HG02885 (cell line): Measurements from ENCODE around the gene ZG16.
"Not testable (repeated sequence)": the region's sequence is repeated elsewhere in the genome, so short reads cannot be mapped to it uniquely, and the experiment has no call there.

Experiments
- ATAC-seq: cut with Tn5 transposase; IDR thresholded peaks from one replicate; pipeline ENCODE4 v1.9.1; 2021; ENCODE audit warnings: mild to moderate bottlenecking; ENCODE audit not compliant: unreplicated experiment, poor library complexity

ZG16 gene

DNA sequence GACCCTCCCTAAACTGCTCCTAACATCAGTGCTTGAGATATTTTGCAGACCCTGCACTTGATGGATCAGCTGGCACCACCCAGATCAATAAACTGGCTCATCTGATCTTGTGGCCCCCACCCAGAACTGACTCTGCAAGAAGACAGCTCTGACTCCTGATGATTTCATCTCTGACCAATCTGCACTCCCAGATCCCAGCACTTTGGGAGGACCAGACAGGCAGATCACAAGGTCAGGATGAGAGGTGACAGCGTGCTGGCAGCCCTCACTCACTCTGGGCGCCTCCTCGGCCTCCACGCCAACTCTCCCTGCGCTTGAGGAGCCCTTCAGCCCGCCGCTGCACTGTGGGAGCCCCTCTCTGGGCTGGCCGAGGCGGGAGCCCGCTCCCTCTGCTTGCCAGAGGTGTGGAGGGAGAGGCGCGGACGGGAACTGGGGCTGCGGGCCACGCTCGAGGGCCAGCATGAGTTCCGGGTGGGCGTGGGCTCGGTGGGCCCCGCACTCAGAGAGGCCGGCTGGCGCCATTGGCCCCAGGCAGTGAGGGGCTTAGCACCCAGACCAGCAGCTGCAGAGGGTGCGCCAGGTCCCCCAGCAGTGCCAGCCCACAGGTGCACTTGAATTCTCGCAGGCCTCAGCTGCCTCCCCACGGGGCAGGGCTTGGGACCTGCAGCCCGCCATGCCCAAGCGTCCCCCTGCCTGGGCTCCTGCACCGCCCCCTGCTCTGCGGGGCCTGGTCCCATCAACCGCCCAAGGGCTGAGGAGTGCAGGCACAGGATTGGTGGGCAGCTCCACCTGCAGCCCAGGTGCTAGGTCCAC lies 29.9 kb upstream of the ZG16 start:
- ATAC-seq: no peak

DNA sequence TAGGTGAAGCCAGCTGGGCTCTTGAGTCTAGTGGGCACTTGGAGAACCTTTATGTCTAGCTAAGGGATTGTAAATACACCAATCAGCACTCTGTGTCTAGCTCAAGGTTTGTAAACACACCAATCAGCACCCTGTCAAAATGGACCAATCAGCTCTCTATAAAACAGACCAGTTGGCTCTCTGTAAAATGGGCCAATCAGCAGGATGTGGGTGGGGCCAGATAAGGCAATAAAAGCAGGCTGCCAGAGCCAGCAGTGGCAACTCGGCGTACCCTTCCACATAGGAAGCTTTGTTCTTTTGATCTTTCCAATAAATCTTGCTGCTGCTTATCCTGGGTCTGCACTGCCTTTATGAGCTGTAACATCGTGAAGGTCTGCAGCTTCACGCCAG lies 29.3 kb upstream of the ZG16 start:
- not testable (repeated sequence) for ATAC-seq

DNA sequence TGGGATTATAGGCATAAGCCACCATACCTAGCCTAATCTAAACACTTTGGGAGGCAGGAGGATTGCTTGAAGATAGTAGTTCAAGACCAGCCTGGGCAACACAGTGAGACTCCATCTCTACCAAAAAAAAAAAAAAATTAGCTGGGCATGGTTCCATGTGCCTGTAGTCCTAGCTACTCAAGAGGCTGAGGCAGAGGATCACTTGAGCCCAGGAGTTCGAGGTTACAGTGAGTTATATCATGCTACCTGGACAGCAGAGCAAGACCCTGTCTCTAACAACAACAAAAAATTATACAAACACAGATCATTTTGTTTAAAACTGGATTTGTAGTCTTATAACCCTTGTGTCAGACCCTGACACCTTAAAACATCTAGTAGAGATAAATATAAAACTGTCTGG lies 24.5 kb upstream of the ZG16 start:
- no peak for ATAC-seq

DNA sequence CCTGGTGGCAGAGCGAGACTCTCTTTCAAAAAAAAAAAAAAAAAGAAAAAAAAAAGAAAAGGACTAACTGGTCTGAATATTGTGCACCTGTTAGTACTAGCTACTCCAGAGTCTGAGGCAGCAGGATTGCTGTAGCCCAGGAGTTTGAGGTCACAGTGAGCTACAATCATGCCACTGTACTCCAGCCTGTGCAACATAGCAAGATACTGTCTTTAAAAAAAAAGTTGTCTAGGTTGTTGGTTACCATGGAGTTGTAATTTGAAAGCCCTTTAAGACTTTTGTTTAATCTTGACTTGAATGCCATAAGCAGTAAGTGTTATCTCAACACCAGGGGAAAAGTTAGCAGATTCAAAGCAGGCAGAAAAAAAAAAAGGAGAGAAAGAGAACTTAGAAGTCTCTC lies 21.4 kb upstream of the ZG16 start:
- ATAC-seq: no peak

DNA sequence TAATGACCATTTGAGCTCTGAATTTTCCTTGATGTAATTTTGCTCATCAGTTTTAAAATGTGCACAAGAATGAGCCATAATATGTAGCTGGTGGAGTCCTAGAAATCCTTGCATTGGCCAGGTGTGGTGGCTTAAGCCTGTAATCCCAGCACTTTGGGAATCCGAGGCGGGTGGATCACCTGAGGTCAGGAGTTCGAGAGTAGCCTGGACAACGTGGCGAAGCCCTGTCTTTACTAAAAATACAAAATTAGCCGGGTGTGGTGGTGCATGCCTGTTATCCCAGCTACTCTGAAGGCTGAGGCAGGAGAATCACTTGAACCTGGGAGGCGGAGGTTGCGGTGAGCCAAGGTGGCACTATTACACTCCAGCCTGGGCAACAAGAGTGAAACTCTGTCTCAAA lies 21.0 kb upstream of the ZG16 start:
- ATAC-seq: not testable (repeated sequence)

DNA sequence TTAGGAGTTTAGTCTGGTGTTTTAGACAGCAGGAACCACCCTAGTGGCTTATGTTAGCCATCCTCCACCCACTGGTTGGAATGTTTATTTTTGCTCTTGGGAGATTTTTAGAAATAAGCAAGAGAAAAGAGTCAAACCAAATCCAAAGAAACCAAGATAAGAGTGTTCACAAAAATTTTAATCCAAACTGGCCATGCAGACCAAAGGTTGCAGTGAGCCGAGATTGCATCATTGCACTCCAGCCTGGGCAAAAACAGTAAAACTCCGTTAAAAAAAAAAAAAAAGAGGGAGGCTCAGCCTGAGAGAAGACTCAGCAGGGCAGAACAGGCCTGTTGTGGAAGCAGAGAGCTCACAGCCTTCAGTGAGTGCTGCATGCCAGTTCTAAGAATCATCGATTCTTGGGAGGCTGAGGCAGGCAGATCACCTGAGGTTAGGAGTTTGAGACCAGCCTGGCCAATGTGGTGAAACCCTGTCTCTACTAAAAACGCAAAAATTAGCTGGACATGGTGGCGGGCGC lies 20.0 kb upstream of the ZG16 start:
- no peak for ATAC-seq

DNA sequence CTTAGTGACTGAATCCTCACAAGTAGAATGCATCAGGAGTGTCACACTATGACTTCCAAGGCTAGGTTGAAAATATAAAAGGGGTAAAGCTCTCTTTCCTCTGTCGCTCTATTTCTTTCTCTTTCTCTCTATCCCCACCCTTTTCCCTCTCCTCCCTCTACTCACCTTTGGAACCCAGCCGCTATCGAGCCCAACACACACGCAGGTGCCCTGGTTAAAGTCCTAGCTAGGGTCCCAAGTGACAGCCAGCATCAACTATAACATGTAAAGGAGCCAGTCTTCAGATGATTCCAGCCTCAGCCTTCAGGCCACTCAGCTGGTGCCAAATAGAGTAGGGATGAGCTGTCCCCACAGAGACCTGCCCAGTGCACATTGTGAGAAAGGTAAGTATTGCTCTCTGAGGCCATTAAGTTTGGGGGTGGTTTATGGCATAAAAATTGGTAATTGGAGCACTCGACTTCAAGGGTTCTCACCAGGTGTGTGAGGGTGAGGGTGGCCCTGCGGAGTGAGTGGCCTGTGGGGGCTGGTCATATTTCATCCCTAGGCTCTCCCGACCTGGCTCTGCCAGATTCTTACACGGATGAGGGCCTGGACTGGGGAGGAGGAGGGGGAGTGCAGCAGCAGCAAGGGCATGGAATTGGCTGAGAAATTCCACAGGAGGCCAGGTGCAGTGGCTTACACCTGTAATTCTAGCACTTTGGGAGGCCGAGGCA lies 17.3 kb upstream of the ZG16 start:
- no peak for ATAC-seq

DNA sequence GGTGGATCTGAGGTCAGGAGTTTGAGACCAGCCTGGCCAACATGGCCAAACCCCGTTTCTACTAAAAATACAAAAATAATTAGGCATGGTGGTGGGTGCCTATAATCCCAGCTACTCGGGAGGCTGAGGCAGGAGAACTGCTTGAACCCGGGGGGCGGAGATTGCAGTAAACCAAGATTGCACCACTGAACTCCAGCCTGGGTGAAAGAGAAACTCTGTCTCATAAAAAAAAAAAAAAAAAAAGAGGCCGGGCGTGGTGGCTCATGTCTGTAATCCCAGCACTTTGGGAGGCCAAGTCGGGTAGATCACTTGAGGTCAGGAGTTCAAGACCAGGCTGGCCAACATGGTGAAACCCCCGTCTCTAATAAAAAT lies 16.8 kb upstream of the ZG16 start:
- not testable (repeated sequence) for ATAC-seq

DNA sequence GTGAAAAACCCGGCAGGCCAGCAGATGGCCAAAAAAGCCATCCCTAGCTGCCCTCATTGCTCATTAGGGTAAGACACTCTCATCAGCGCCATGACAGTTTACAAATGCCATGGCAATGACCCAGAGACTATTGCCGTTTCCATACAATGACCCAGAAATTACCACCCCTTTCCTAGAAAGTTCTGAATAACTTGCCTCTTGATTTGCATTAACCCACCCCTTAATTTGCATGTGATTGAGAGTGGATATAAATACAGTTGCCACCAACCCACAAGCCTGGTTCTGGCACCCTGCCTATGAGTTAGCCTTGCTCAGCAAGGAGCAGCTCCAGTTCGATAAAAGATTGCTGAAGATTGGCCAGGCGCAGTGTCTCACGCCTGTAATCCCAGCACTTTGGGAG lies 16.2 kb upstream of the ZG16 start:
- no peak for ATAC-seq

DNA sequence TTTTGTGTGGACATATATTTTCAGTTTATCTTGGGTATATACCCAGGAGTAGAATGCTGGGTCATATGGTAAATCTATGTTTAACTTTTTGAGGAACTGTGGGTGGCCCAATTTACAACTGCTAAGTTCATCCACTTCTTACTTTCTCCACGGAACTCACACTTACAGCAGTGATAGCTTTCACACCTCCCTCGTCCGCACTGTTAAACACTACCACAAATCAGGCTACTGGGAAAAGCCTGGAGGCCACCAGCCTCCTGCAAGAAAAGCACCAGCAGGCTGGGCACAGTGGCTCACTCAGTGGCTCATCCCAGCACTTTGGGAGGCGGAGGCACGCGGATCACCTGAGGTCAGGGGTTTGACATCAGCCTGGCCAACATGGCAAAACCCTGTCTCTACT lies 14.7 kb upstream of the ZG16 start:
- no peak for ATAC-seq

DNA sequence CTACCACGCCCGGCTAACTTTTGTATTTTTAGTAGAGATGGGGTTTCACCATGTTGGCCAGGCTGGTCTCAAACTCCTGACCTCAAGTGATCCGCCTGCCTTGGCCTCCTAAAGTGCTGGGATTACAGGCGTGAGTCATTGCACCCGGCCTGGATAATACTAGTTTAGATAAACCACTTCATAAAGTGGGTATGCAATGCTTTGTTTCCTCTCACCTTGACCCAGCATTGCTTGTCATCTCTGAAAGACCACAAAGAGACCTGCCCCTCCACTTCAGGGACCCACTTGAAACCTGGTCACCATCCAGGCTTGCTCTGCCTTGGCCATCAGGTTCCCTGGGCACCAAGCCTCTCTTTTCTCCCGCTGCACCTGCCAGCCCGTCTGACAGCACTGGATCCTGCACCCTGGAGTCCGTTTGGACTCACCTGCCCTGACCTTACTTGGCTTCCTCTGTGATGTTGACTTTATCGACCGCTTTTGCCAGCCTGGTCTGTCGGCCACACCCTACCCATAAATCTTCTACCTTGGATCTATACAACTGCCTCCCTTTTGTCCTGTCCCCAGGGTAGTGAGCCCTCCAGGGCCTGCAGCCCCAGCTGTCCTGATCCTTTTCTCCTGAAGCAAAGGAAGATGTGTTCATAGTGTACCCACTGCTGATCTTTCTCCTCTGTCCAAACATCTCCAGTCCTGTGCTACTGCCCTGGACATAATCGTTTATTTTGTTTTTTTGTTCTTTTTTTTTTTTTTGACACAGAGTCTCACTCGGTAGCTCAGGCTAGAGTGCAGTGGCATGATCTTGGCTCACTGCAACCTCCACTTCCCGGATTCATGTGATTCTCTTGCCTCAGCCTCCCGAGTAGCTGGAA lies 12.7 kb upstream of the ZG16 start:
- ATAC-seq: no peak

DNA sequence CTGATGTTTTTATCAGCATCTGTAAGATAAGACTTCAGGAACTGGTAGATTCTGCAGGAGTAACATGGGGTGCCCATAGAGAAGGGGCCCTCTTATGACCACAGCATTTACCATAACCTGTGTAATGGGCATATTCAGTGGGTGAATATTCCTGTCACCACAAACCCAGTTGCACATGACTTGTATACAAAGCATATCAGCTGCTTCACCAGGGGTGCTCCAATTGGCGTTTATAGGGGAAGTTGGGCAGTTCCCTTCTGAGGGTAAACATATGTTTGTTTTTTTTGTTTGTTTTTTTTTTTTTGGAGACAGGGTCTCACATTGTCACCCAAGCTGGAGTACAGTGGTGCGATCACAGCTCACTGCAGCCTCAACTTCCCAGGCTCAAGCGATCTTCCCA lies 11.5 kb upstream of the ZG16 start:
- ATAC-seq: no peak

DNA sequence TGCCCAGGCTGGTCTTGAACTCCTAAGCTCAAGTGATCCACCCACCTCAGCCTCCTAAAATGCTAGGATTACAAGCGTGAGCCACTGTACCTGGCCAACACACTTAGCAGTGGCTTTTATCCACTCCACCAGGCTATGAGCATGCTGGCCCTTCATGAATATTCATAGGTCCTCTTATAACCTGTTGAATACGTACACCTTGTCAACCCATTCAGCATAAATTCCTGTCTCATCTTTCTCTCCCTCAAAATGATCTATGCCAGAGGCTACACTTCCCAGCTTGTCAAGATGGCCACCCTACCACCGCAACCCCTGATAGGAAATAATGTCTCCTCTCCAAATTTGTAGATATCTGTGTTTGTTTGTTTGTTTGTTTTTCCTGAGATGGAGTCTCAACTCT lies 11.0 kb upstream of the ZG16 start:
- ATAC-seq: no peak

DNA sequence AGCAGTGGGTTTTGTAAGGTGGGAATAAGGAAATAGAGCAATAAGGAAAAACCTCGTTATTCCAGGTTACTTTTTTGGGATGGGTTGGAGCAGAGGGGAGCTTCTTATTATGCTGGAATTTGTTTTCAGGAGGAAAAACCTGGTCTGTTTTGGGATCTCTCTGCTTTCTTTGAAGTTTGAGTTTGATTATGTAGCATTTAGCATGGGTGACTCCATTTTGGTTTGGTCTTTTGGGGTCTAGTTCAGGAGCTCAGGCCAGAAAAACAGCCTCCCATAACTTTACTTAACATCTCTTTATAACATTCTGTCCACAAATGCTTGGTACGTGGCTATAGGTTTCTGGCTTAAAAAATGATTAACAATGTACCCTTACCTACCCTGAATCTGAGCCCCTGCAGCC lies 8.5 kb upstream of the ZG16 start:
- ATAC-seq: no peak

DNA sequence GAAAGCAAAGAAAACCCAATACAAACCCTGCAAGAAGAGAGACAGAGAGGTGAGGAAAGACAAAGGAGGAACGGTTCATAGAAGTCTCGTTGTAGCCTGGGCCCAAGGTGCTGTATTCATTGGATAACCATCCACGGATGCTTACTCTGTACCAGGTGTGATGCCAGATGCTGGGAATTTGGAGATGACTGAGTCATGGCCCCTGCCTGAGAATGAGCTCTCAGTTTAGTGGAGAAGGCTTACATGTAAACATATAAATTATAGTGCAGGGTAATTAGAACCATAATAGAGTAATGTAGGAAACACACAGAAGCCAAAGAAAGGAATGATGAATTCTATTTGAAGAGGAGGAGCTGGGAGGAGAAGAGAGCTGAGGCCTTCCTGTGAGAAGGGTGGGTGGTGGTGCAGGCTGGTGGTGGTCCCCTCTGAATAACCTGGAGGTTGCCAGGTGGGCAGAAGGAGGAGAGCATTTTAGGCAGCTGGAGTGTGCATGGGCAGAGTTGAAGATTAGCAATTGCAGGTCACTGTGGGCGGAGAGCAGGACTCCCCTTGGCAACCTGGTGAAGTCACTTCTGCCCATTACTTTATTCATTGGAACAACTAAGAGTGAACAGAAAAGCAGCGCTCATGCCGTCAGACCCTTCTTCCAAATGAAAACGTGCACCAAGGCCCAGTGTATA lies 7.7 kb upstream of the ZG16 start:
- no peak for ATAC-seq

DNA sequence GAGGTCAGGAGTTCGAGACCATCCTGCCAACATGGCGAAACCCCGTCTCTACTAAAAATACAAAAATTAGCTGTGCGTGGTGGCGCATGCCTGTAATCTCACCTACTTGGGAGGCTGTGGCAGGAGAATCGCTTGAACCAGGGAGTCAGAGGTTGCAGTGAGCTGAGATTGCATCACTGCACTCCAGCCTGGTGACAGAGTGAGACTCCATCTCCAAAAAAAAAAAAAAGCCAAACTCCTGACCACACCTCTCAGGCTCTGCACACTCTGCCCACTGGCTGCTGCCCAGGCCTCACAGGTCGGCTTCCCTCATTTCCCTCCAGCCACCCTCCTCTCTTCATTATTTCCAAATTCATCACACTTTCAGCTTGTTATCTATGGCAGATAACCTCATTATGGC lies 5.7 kb upstream of the ZG16 start:
- ATAC-seq: not testable (repeated sequence)

DNA sequence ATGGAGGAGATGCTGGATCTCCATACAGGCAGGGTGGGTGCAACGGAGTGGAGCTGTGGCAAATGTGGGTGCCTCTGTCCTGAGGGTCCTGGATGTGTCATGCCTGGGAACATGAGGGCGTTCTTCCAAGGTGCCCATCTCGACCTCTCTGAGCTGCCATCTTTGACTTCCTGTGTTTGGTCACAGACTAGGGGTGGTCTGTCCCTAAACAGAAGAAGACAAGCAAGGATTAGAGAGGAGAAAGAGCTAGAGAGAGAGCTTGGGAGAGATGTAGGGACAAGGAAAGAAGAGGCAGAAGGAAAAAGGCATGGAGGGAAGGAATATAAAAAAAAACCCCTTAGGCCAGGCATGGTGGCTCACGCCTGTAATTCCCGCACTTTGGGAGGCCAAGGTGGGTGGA lies 3.3 kb upstream of the ZG16 start:
- ATAC-seq: no peak

DNA sequence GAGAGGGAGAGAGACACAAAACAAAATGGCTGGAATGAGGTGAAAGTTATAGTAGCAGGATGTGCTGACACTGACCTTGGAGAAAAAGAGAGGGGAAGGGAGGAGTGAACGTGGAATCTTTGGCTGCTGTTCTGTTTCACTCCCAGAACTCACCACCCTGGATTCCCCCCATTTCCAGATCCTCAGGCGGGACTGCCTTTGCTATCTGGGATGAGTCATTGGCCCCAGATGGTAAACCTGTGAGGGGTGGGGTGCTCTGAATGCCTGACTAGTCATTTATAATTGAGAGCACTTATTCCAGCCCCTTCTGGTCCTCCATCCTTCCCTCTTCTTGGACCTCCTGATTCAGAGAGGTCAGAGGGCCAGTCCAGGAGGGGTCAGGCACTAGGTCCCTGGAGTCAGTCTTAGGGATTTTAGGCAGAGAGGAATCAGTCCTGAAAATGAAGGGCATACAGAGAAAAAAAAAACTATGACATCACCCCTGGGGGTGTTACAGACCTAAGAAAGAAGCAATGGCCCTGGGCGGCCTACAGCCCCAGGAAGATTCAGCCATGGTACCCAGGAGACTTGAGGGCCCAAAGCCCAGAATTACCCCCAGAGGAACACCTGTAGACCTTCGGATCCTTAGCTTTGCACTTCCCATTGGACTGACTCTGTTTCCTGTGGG lies 2.2 kb upstream of the ZG16 start:
- no peak for ATAC-seq

DNA sequence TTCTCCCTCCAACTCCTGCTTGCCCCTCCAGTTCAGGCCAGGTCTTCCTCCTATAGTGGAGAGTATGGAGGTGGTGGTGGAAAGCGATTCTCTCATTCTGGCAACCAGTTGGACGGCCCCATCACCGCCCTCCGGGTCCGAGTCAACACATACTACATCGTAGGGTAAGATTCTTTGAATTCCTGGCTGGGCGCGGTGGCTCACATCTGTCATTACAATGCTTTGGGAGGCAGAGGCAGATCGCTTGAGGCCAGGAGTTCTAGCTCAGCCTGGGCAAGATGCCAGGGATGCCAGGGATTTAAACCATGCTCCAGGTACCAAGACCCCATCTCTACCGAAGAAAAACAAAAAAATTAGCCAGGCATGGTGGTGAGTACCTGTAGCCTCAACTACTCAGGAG lies 1.4 kb downstream of the ZG16 start:
- ATAC-seq: no peak
